Hepatocyte (in vitro differentiated cells): ENCODE data around the gene PLEKHJ1. TPM values are rescaled to one million over a fixed set of nuclear protein-coding genes. Genes with fewer than 3 reads are reported as not detected.

Source experiments
- DNase-seq: peaks from one replicate; pipeline ENCODE4 v3.0.0-alpha.2; 2016; ENCODE audit warnings: low spot score
- H2AFZ ChIP-seq: fragments of 200-600 bp; sonication (generic); 2 replicates; pipeline ENCODE4 v1.6.0; 2016; ENCODE audit warnings: antibody characterized with exemption, mild to moderate bottlenecking
- H3K27ac ChIP-seq: fragments of 200-600 bp; sonication (generic); 2 replicates; pipeline ENCODE4 v1.5.1; 2016; ENCODE audit warnings: mild to moderate bottlenecking
- H3K27me3 ChIP-seq: fragments of 200-600 bp; sonication (generic); 2 replicates; pipeline ENCODE4 v1.6.1; 2016
- H3K36me3 ChIP-seq: fragments of 200-600 bp; sonication (generic); replicated peaks from 2 replicates; pipeline ENCODE4 v1.5.1; 2016; ENCODE audit warnings: low read depth; ENCODE audit not compliant: insufficient read depth
- H3K4me1 ChIP-seq: fragments of 200-600 bp; sonication (generic); 2 replicates; pipeline ENCODE4 v1.5.1; 2016; ENCODE audit warnings: mild to moderate bottlenecking, moderate library complexity; ENCODE audit not compliant: insufficient read depth
- H3K4me2 ChIP-seq: fragments of 200-600 bp; sonication (generic); 2 replicates; pipeline ENCODE4 v1.6.0; 2016
- H3K4me3 ChIP-seq: fragments of 200-600 bp; sonication (generic); 2 replicates; pipeline ENCODE4 v1.5.1; 2016; ENCODE audit warnings: mild to moderate bottlenecking
- H3K79me2 ChIP-seq: fragments of 200-600 bp; sonication (generic); 2 replicates; pipeline ENCODE4 v1.6.0; 2017; ENCODE audit warnings: mild to moderate bottlenecking
- H3K9me2 ChIP-seq: fragments of 200-600 bp; sonication (generic); replicated peaks from 2 replicates; pipeline ENCODE4 v1.6.0; 2017; ENCODE audit warnings: mild to moderate bottlenecking; ENCODE audit not compliant: insufficient read depth
- H3K9me3 ChIP-seq: fragments of 200-600 bp; sonication (generic); 2 replicates; pipeline ENCODE4 v1.5.1; 2016; ENCODE audit warnings: low read depth, mild to moderate bottlenecking
- H4K20me1 ChIP-seq: fragments of 200-600 bp; sonication (generic); 2 replicates; pipeline ENCODE4 v1.6.0; 2016; ENCODE audit warnings: mild to moderate bottlenecking; ENCODE audit not compliant: insufficient read depth, poor library complexity, severe bottlenecking
- EZH2 ChIP-seq: fragments of 200-600 bp; sonication (generic); IDR thresholded peaks from 2 replicates; pipeline ENCODE4 v1.6.1; 2016; ENCODE audit warnings: antibody characterized with exemption, mild to moderate bottlenecking, borderline replicate concordance
- EZH2phosphoT487 ChIP-seq: fragments of 200-600 bp; sonication (generic); IDR thresholded peaks from one replicate; pipeline ENCODE4 v1.6.1; 2018; ENCODE audit warnings: antibody characterized with exemption, mild to moderate bottlenecking, low read depth, moderate library complexity; ENCODE audit not compliant: unreplicated experiment, severe bottlenecking
- WGBS: methylation state at CpG from one replicate; pipeline ENCODE4 v1.1.6; 2016; ENCODE audit warnings: low lambda C conversion rate; ENCODE audit errors: missing lambda C conversion rate; 5-methylcytosine and 5-hydroxymethylcytosine counted together
- polyA plus RNA-seq: library from polyadenylated mRNA; unstranded; fragments of >200 nt; fragmentation: Nextera tagmentation; extraction: Ambion mirVana; gene quantifications from 2 replicates; pipeline ENCODE4 v1.2.1, GENCODE V29; 2016
- total RNA-seq: library from RNA; depleted of rRNA; stranded (reverse); fragments of >200 nt; gene quantifications from 2 replicates; pipeline ENCODE4 v1.2.3, GENCODE V29; 2014
- TF ChIP-seq, protein P1 (sequence below): fragments of 200-600 bp; sonication (generic); IDR thresholded peaks from 2 replicates; pipeline ENCODE4 v1.5.1; 2016; ENCODE audit warnings: antibody characterized with exemption, mild to moderate bottlenecking; ENCODE audit not compliant: poor library complexity

PLEKHJ1 gene
- total and polyA plus RNA-seq, 2 experiments from 2014 or later, result 165 to 190 TPM

GRCh38 chr19:2243274-2244124 is 7.4 kb upstream of the PLEKHJ1 start:
- 77% methylated on average over 31 of the region's 32 CpGs for WGBS
- no peaks in the 10 kb centered on the region for H3K9me2 ChIP-seq
- H3K9me3 ChIP-seq, result no peaks in the 10 kb centered on the region
- TF ChIP-seq EZH2 (no peak), EZH2phosphoT487 (no peak)
- TF ChIP-seq, protein P1, sequence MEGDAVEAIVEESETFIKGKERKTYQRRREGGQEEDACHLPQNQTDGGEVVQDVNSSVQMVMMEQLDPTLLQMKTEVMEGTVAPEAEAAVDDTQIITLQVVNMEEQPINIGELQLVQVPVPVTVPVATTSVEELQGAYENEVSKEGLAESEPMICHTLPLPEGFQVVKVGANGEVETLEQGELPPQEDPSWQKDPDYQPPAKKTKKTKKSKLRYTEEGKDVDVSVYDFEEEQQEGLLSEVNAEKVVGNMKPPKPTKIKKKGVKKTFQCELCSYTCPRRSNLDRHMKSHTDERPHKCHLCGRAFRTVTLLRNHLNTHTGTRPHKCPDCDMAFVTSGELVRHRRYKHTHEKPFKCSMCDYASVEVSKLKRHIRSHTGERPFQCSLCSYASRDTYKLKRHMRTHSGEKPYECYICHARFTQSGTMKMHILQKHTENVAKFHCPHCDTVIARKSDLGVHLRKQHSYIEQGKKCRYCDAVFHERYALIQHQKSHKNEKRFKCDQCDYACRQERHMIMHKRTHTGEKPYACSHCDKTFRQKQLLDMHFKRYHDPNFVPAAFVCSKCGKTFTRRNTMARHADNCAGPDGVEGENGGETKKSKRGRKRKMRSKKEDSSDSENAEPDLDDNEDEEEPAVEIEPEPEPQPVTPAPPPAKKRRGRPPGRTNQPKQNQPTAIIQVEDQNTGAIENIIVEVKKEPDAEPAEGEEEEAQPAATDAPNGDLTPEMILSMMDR, result no peak
- H3K27me3 ChIP-seq, result no peaks in the 10 kb centered on the region
- no peaks in the 10 kb centered on the region for H3K36me3 ChIP-seq
- H4K20me1 ChIP-seq, result peaks cover 49% of the 10 kb centered on the region
- peak; percentile 77 for DNase-seq
- H3K79me2 ChIP-seq, result peaks cover 69% of the 10 kb centered on the region
- peaks cover 52% of the 10 kb centered on the region for H3K4me1 ChIP-seq
- no peak overlapping the region for H3K4me3 ChIP-seq
- H2AFZ ChIP-seq, result no peak overlapping the region
- peak overlapping the region; percentile 45 for H3K4me2 ChIP-seq
- H3K27ac ChIP-seq, result peak overlapping the region; percentile 97

- no peak overlapping the region for H2AFZ ChIP-seq
- peaks cover 54% of the 10 kb centered on the region for H4K20me1 ChIP-seq
- peak overlapping the region; percentile 84 for H3K4me2 ChIP-seq
- 97% methylated on average over 8 of the region's 8 CpGs for WGBS
- H3K79me2 ChIP-seq, result peaks cover 76% of the 10 kb centered on the region
- no peak for DNase-seq
- peaks cover 59% of the 10 kb centered on the region for H3K4me1 ChIP-seq
- no peaks in the 10 kb centered on the region for H3K36me3 ChIP-seq
- H3K9me2 ChIP-seq, result no peaks in the 10 kb centered on the region
- H3K27ac ChIP-seq, result peak overlapping the region; percentile 97
- TF ChIP-seq EZH2phosphoT487 (no peak), EZH2 (no peak)
- TF ChIP-seq, protein P1, result no peak
- no peaks in the 10 kb centered on the region for H3K9me3 ChIP-seq
- H3K27me3 ChIP-seq, result no peaks in the 10 kb centered on the region
- no peak overlapping the region for H3K4me3 ChIP-seq
These were observed 6.7 kb upstream of the PLEKHJ1 start for GRCh38 chr19:2242816-2243215.

- Histone ChIP-seq H3K79me2 (peaks cover 83% of the 10 kb centered on the region), H2AFZ (no peak overlapping the region), H4K20me1 (peaks cover 59% of the 10 kb centered on the region), H3K36me3 (no peaks in the 10 kb centered on the region), H3K4me3 (no peak overlapping the region), H3K27me3 (no peaks in the 10 kb centered on the region), H3K4me1 (peaks cover 66% of the 10 kb centered on the region), H3K9me2 (no peaks in the 10 kb centered on the region), H3K27ac (peak overlapping the region; percentile 97), H3K9me3 (no peaks in the 10 kb centered on the region), H3K4me2 (peak overlapping the region; percentile 84)
- 75% methylated on average over 12 of the region's 12 CpGs for WGBS
- peak; percentile 80 for DNase-seq
- TF ChIP-seq EZH2 (no peak), EZH2phosphoT487 (no peak)
- TF ChIP-seq, protein P1, result no peak
These were observed 6.0 kb upstream of the PLEKHJ1 start for GRCh38 chr19:2242092-2242537.
